HCT116 (cell line): Measurements from ENCODE around the gene AGTRAP. TPM values are rescaled to one million over a fixed set of nuclear protein-coding genes. Genes with fewer than 3 reads are reported as not detected.

ENCODE experiments used
- ATAC-seq: fragments of 200-7000 bp; cut with Tn5 transposase; 2 replicates; pipeline ENCODE4 v1.9.1; 2020; ENCODE audit warnings: mild to moderate bottlenecking, moderate library complexity
- BruUV-seq: library from RNA; stranded (reverse); fragments of 400-500 nt; replicated peaks from 2 replicates; lab custom pipeline; 2021; lab: Mats Ljungman, UMichigan
- CTCF ChIA-PET: fragments of 300-600 bp; sonication (Branson Sonifier 250); formaldehyde crosslinking; loops from one replicate; lab custom pipeline; 2021; ENCODE audit warnings: antibody characterized with exemption; lab: Charles Lee
- POLR2A ChIA-PET: fragments of 300-600, 350-600 bp; sonication (Branson Sonifier 250); formaldehyde crosslinking; loops from one replicate; lab custom pipeline; 2021; ENCODE audit warnings: antibody characterized with exemption; lab: Charles Lee
- RAD21 ChIA-PET, 2 experiments: fragments of 300-600 bp; sonication (Branson Sonifier 250); formaldehyde crosslinking; loops; one replicate each; lab custom pipeline; 2023; ENCODE audit warnings: low total read pairs in 2 of 2; ENCODE audit not compliant: uncharacterized antibody in 2 of 2, unreplicated experiment in 2 of 2, low non-redundant PET in 1 of 2; lab: Charles Lee
- DNase-seq: peaks from one replicate; pipeline ENCODE4 v3.0.0-alpha.2; 2010; ENCODE audit warnings: low read depth, low spot score
- H2AFZ ChIP-seq: fragments of 200-600 bp; shearing (Covaris generic), sonication (generic); 2 replicates; pipeline ENCODE4 v1.6.1; 2017; ENCODE audit warnings: low read depth, mixed run types, mixed read lengths, antibody characterized with exemption, low read length; ENCODE audit not compliant: poor library complexity, severe bottlenecking
- H3K27ac ChIP-seq: 2 replicates; pipeline ENCODE4 v1.5.1; 2012; ENCODE audit warnings: low read depth, low read length
- H3K27me3 ChIP-seq: fragments of 200-600 bp; sonication (generic); 2 replicates; pipeline ENCODE4 v1.6.1; 2016; ENCODE audit warnings: mixed run types, low read length, mixed read lengths; ENCODE audit not compliant: insufficient read depth
- H3K36me3 ChIP-seq, 2 experiments: fragments of 200-500 bp in 1 of 2; fragments of 200-600 bp in 1 of 2; sonication (Bioruptor generic) in 1 of 2; sonication (generic) in 1 of 2; 2 replicates each; pipeline versions ENCODE4 v1.5.1 to v1.6.1; 2014 to 2016; ENCODE audit warnings: low read length in 2 of 2, inconsistent platforms in 1 of 2, mixed read lengths in 1 of 2, mixed run types in 1 of 2; ENCODE audit not compliant: insufficient read depth in 2 of 2, control insufficient read depth in 1 of 2
- H3K4me1 ChIP-seq, 2 experiments: fragments of 200-600 bp in 1 of 2; sonication (generic) in 1 of 2; 2 replicates each; pipeline versions ENCODE4 v1.5.1 to v1.6.1; 2012 to 2017; ENCODE audit warnings: low read length in 2 of 2, inconsistent platforms in 1 of 2, mild to moderate bottlenecking in 1 of 2, mixed read lengths in 1 of 2, mixed run types in 1 of 2, moderate library complexity in 1 of 2; ENCODE audit not compliant: insufficient read depth in 2 of 2, control insufficient read depth in 1 of 2
- H3K4me2 ChIP-seq: fragments of 200-600 bp; sonication (generic); 2 replicates; pipeline ENCODE4 v1.6.1; 2017; ENCODE audit warnings: mixed run types, low read length, mixed read lengths
- H3K4me3 ChIP-seq, 2 experiments: fragments of 200-600 bp in 1 of 2; sonication (generic) in 1 of 2; replicated peaks in 1 of 2; 2 replicates each; pipeline ENCODE4 v1.5.1; 2011 to 2016; ENCODE audit warnings: low read length in 2 of 2, control low read depth in 1 of 2, low read depth in 1 of 2, mild to moderate bottlenecking in 1 of 2, mixed read lengths in 1 of 2, mixed run types in 1 of 2
- H3K79me2 ChIP-seq: fragments of 200-600 bp; sonication (generic); 2 replicates; pipeline ENCODE4 v1.6.1; 2017; ENCODE audit warnings: mild to moderate bottlenecking, mixed run types, low read length, moderate library complexity, mixed read lengths; ENCODE audit not compliant: insufficient read depth
- H3K9ac ChIP-seq: fragments of 200-600 bp; sonication (generic); 2 replicates; pipeline ENCODE4 v1.6.1; 2016; ENCODE audit warnings: low read length, mixed read lengths
- H3K9me2 ChIP-seq: fragments of 200-600 bp; sonication (generic), shearing (Covaris generic); 2 replicates; pipeline ENCODE4 v1.6.1; 2017; ENCODE audit warnings: mixed run types, mild to moderate bottlenecking, moderate library complexity; ENCODE audit not compliant: insufficient read depth
- H3K9me3 ChIP-seq, 2 experiments: fragments of 200-500 bp in 1 of 2; fragments of 200-600 bp in 1 of 2; sonication (Bioruptor generic) in 1 of 2; sonication (generic) in 1 of 2; 2 replicates each; pipeline ENCODE4 v1.6.1; 2014 to 2017; ENCODE audit warnings: low read length in 2 of 2, mixed read lengths in 2 of 2, inconsistent platforms in 1 of 2, low read depth in 1 of 2, mild to moderate bottlenecking in 1 of 2, mixed run types in 1 of 2, moderate library complexity in 1 of 2; ENCODE audit not compliant: control insufficient read depth in 1 of 2, insufficient read depth in 1 of 2
- H4K20me1 ChIP-seq: fragments of 200-600 bp; sonication (generic), shearing (Covaris generic); 2 replicates; pipeline ENCODE4 v1.6.1; 2017; ENCODE audit warnings: mixed run types, mild to moderate bottlenecking, moderate library complexity; ENCODE audit not compliant: insufficient read depth
- CBX3 ChIP-seq: IDR thresholded peaks from 2 replicates; pipeline ENCODE4 v1.6.1; 2012; ENCODE audit warnings: low read depth
- EGR1 ChIP-seq: IDR thresholded peaks from 2 replicates; pipeline ENCODE4 v1.6.1; 2012; ENCODE audit warnings: low read depth
- ELF1 ChIP-seq: IDR thresholded peaks from 2 replicates; pipeline ENCODE4 v1.6.1; 2012; ENCODE audit warnings: low read depth, borderline replicate concordance
- EZH2 ChIP-seq: fragments of 200-600 bp; sonication (generic); IDR thresholded peaks from 2 replicates; pipeline ENCODE4 v1.6.1; 2017; ENCODE audit warnings: antibody characterized with exemption, mixed run types
- JUND ChIP-seq: IDR thresholded peaks from 2 replicates; pipeline ENCODE4 v1.6.1; 2012
- POLR2A ChIP-seq: IDR thresholded peaks from 2 replicates; pipeline ENCODE4 v1.7.0; 2011; ENCODE audit warnings: borderline replicate concordance; ENCODE audit not compliant: insufficient read depth, insufficient read length; ENCODE audit errors: extremely low read depth
- POLR2AphosphoS5 ChIP-seq: IDR thresholded peaks from 2 replicates; pipeline ENCODE4 v1.6.1; 2011; ENCODE audit warnings: mild to moderate bottlenecking, low read depth, low read length, moderate library complexity
- SIN3A ChIP-seq: IDR thresholded peaks from 2 replicates; pipeline ENCODE4 v1.6.1; 2012; ENCODE audit warnings: low read depth
- ZBTB33 ChIP-seq: IDR thresholded peaks from 2 replicates; pipeline ENCODE4 v1.6.1; 2011; ENCODE audit warnings: mild to moderate bottlenecking, low read length, moderate library complexity; ENCODE audit not compliant: insufficient replicate concordance; ENCODE audit errors: extremely low read depth
- ZFX ChIP-seq: fragments of 450-650 bp; IDR thresholded peaks from 2 replicates; pipeline ENCODE4 v1.6.1; 2017
- intact Hi-C: fragments of 100-400 bp; cut with micrococcal nuclease; formaldehyde crosslinking; loops from 2 replicates; pipeline ENCODE4 v1.10.0; 2022
- total RNA-seq: library from RNA; stranded (reverse); gene quantifications from one replicate; pipeline ENCODE4 v1.2.1, GENCODE V29; 2021; ENCODE audit not compliant: unreplicated experiment
- TF ChIP-seq, protein P1 (sequence below), 3 experiments: fragments of 200-600 bp in 1 of 3; sonication (generic) in 1 of 3; IDR thresholded peaks in 2 of 3; conservative IDR thresholded peaks in 1 of 3; 2 replicates each; pipeline ENCODE4 v1.5.1; 2012 to 2017; ENCODE audit warnings: low read depth in 2 of 3, low read length in 2 of 3, antibody characterized with exemption in 1 of 3, borderline replicate concordance in 1 of 3, control low read depth in 1 of 3, mild to moderate bottlenecking in 1 of 3, mixed read lengths in 1 of 3, mixed run types in 1 of 3, moderate library complexity in 1 of 3; ENCODE audit not compliant: insufficient read depth in 1 of 3

Gene AGTRAP
- total RNA-seq, 1 experiment from 2014 or later: 49.0 TPM

DNA sequence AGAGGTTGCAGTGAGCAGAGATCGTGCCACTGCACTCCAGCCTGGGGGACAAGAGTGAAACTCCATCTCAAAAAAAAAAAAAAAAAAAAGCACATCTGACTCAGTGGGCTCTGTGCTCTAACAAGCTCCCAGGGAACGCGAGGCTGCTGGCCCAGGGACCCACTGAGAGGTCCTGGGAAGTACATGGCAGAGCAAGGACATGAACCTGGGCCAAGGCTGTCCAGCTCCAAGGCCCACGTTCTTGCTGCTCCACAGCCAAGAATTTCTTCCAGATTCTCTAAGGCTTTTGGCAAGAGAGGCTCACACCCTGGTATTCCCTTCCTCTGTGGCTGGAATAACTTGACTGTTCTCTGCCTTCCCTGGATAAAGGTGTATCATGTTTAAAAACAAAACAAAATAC, 15.4 kb upstream of the AGTRAP start:
- CTCF ChIA-PET: no interaction called here
- no peak for TF ChIP-seq ZBTB33
- no peak for TF ChIP-seq ELF1
- no peak for TF ChIP-seq CBX3
- TF ChIP-seq POLR2A: no peak
- no peak for TF ChIP-seq SIN3A
- TF ChIP-seq POLR2AphosphoS5: no peak
- TF ChIP-seq, protein P1, sequence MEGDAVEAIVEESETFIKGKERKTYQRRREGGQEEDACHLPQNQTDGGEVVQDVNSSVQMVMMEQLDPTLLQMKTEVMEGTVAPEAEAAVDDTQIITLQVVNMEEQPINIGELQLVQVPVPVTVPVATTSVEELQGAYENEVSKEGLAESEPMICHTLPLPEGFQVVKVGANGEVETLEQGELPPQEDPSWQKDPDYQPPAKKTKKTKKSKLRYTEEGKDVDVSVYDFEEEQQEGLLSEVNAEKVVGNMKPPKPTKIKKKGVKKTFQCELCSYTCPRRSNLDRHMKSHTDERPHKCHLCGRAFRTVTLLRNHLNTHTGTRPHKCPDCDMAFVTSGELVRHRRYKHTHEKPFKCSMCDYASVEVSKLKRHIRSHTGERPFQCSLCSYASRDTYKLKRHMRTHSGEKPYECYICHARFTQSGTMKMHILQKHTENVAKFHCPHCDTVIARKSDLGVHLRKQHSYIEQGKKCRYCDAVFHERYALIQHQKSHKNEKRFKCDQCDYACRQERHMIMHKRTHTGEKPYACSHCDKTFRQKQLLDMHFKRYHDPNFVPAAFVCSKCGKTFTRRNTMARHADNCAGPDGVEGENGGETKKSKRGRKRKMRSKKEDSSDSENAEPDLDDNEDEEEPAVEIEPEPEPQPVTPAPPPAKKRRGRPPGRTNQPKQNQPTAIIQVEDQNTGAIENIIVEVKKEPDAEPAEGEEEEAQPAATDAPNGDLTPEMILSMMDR (IDR thresholded peaks at IDR 0.05 in 2 of 3, conservative IDR thresholded peaks at IDR 0.05 in 1 of 3; ENCODE audit: borderline replicate concordance in 1 of 3, insufficient read depth in 1 of 3, low read depth in 2 of 3, low read length in 2 of 3): no peak
- TF ChIP-seq JUND: no peak
- TF ChIP-seq ZFX: no peak
- TF ChIP-seq EGR1: no peak
- no peak for TF ChIP-seq EZH2
- Histone ChIP-seq H3K79me2 (no peaks in the 10 kb centered on the region), H3K27me3 (no peaks in the 10 kb centered on the region), H3K4me3 (no peak overlapping the region), H3K9me3 (no peaks in the 10 kb centered on the region), H3K4me1 (peaks cover 0 to 16% of the 10 kb centered on the region in 2 experiments; a peak in 2 of 4 replicates), H3K36me3 (no peaks in the 10 kb centered on the region), H2AFZ (no peak overlapping the region), H4K20me1 (no peaks in the 10 kb centered on the region), H3K4me2 (no peak overlapping the region), H3K27ac (no peak overlapping the region), H3K9me2 (no peaks in the 10 kb centered on the region), H3K9ac (no peak overlapping the region)
- no peak for ATAC-seq
- RAD21 ChIA-PET: interaction anchor here in 1 of 2 experiments (1.9 kb wide), 1 partner anchor 70 kb away, joined by 7 read pairs; no protein-coding TSS in a partner anchor
- DNase-seq: no peak
- intact Hi-C loops: no loop called here
- no TSS peak for BruUV-seq
- POLR2A ChIA-PET: no interaction called here
